ENCODE data around the gene ATP11B. TPM values are rescaled to one million over a fixed set of nuclear protein-coding genes. Genes with fewer than 3 reads are reported as not detected.
A peak's percentile ranks its signal among the peaks of the same experiment; 100 is the strongest.

The ATP11B gene
- total RNA-seq, 4 donors from 2014 or later, result 117 to 219 (median 134) TPM

DNA sequence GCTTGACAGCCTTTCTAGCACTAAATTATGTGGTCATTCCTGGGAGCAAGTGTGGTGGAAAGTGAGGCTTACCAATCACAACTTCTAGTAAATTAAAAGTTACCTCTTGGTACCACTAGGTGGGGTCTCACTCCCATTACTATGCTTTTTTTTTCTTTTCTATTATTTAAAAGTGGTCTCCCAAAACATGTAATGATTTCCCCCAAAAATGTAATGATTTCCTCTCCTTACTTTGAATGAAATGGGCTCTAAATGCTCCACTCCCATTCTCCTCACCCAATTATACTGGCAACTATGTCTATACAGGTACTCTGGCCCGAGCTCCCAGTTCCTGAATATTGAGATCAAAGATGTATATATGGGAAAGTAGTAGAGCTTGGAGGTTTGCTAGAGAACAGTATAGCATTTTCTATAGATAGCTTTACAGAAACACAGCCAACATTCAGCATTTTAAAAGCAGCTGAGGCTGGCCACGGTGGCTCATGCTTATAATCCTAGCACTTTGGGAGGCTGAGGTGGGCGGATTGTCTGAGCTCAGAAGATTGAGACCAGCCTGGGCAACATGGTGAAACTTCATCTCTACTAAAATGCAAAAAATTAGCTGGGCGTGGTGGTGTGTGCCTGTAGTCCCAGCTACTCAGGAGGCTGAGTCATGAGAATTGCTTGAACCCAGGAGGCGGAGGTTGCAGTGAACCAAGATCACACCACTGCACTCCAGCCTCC is 116.2 kb downstream of the ATP11B start:
- no peak overlapping the region for H3K27ac ChIP-seq
- DNase-seq, result no peak
- WGBS, 2 donors (ENCODE audit: low coverage in 1 of 2), result 96% methylated on average over 3 to 5 of the region's 5 CpGs
- in situ Hi-C loops (cut with MboI; ENCODE audit: low pct_ligation_motif_present in 1 of 4, low pct_unique_long_range_greater_than_20kb in 1 of 4, low sequenced_read_pairs in 3 of 4), result no loop called here
- intact Hi-C loops (cut with DNase I; ENCODE audit: low total_unique reads), result no loop called here
- no peaks in the 10 kb centered on the region for H3K4me1 ChIP-seq
- peaks cover 0 to 15% (median 6%) of the 10 kb centered on the region in 4 donors for H3K36me3 ChIP-seq
- no peaks in the 10 kb centered on the region for H3K9me3 ChIP-seq
- no peaks in the 10 kb centered on the region for H3K27me3 ChIP-seq
- H3K4me3 ChIP-seq, result no peak overlapping the region
- no peak for TF ChIP-seq POLR2A (IDR thresholded peaks at IDR 0.05)
- TF ChIP-seq, protein P1, sequence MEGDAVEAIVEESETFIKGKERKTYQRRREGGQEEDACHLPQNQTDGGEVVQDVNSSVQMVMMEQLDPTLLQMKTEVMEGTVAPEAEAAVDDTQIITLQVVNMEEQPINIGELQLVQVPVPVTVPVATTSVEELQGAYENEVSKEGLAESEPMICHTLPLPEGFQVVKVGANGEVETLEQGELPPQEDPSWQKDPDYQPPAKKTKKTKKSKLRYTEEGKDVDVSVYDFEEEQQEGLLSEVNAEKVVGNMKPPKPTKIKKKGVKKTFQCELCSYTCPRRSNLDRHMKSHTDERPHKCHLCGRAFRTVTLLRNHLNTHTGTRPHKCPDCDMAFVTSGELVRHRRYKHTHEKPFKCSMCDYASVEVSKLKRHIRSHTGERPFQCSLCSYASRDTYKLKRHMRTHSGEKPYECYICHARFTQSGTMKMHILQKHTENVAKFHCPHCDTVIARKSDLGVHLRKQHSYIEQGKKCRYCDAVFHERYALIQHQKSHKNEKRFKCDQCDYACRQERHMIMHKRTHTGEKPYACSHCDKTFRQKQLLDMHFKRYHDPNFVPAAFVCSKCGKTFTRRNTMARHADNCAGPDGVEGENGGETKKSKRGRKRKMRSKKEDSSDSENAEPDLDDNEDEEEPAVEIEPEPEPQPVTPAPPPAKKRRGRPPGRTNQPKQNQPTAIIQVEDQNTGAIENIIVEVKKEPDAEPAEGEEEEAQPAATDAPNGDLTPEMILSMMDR (IDR thresholded peaks at IDR 0.05), result peak; percentile 27 to 44 (median 28)

DNA sequence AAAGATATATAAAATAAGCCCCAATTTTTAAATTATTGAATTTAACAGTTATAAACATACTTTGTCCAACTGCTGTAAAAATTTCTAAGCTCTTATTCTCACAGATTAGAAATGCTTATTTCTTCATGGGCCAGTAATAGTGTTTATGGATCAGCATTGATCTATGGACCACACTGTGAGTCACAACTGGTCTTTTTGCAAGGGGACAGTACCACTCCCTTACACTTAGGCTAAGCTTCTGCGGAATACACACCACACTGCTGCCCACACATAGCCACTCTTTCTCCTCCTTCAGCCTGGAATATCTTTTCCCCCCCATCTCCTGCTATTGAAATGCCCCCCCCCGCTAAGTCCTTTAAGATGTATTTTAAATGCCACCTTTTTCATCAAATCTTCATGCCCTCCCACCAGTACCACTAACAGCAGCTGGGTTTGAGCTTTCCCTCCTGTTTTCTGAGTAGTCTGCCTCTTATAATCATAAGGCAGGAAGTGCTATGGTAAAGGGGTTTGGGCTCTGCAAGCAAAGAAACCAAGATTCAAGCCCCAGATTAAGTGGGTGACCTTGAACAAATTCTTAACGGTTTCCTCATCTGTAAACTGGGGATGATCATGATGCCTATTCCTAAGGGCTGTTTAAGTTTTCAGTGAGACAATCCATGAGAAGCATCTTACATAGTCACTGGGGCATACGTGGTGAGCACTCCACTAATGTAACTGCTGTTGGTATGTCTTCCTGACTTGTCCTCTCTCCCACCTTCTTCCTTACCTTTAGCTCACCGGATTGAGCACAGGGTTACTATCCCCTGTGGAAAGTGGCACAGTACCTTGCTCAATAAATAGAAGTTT is 117.9 kb downstream of the ATP11B start:
- in situ Hi-C loops (cut with MboI; ENCODE audit: low pct_ligation_motif_present in 1 of 4, low pct_unique_long_range_greater_than_20kb in 1 of 4, low sequenced_read_pairs in 3 of 4), result no loop called here
- H3K27ac ChIP-seq, result no peak overlapping the region
- TF ChIP-seq POLR2AphosphoS5 (IDR thresholded peaks at IDR 0.05) (no peak), POLR2A (IDR thresholded peaks at IDR 0.05) (no peak), EP300 (IDR thresholded peaks at IDR 0.05; ENCODE audit: low read depth) (no peak)
- TF ChIP-seq, protein P1 (IDR thresholded peaks at IDR 0.05), result no peak
- no peaks in the 10 kb centered on the region for H3K9me3 ChIP-seq
- no peak overlapping the region for H3K4me3 ChIP-seq
- peaks cover 0 to 15% (median 4%) of the 10 kb centered on the region in 4 donors for H3K36me3 ChIP-seq
- 87 to 89% methylated on average over 4 to 5 of the region's 5 CpGs for WGBS, 2 donors (ENCODE audit: low coverage in 1 of 2)
- DNase-seq, result no peak
- no peaks in the 10 kb centered on the region for H3K4me1 ChIP-seq
- H3K27me3 ChIP-seq, result no peaks in the 10 kb centered on the region
- intact Hi-C loops (cut with DNase I; ENCODE audit: low total_unique reads), result no loop called here

DNA sequence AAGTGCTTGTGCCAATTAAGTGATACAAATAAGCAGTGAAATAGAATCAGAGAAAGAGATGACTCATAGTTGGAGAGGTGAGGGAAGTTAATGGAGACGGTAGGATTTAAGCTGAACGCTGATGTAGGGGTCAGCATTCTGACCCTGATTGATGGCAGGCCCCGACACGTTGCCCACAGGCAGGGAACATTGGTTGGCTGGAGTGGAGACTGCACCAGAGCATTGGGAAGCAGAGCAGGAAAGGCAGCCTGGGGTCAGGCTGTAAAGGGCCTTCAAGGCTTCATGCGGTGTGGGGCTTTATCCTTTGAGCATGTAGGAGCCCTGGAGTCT is 118.4 kb downstream of the ATP11B start:
- intact Hi-C loops (cut with DNase I; ENCODE audit: low total_unique reads) (no loop called here), in situ Hi-C loops (cut with MboI; ENCODE audit: low pct_ligation_motif_present in 1 of 4, low pct_unique_long_range_greater_than_20kb in 1 of 4, low sequenced_read_pairs in 3 of 4) (no loop called here)
- DNase-seq, result no peak
- no peaks in the 10 kb centered on the region for H3K9me3 ChIP-seq
- H3K4me1 ChIP-seq, result no peaks in the 10 kb centered on the region
- H3K4me3 ChIP-seq, result no peak overlapping the region
- TF ChIP-seq POLR2A (IDR thresholded peaks at IDR 0.05), result no peak
- TF ChIP-seq EP300 (IDR thresholded peaks at IDR 0.05; ENCODE audit: low read depth), result no peak
- TF ChIP-seq, protein P1 (IDR thresholded peaks at IDR 0.05), result no peak
- H3K27ac ChIP-seq, result no peak overlapping the region
- H3K27me3 ChIP-seq, result no peaks in the 10 kb centered on the region
- H3K36me3 ChIP-seq, result peaks cover 0 to 9% (median 2%) of the 10 kb centered on the region in 4 donors
- WGBS, 2 donors (ENCODE audit: low coverage in 1 of 2), result 62 to 79% methylated on average over 4 to 5 of the region's 5 CpGs

DNA sequence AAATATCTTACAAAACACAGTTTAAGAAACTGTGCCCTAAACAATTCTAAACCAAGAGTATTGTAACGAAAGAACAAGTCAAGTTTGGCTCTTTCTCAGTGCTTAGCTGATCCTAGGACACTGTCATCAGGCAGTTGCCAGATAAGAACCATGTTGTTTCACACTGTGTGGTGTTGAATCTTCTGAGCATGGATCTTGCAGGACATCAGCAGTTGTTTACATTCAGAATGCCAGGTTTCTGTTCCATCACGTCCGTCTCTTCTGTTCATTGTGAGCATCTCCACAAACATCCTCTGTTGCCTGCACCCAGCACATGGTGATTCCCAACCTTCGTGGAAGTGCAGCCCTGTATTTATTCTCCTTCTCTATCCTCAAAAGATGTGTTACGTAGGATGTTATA is 119.2 kb downstream of the ATP11B start:
- in situ Hi-C loops (cut with MboI; ENCODE audit: low pct_ligation_motif_present in 1 of 4, low pct_unique_long_range_greater_than_20kb in 1 of 4, low sequenced_read_pairs in 3 of 4) (no loop called here), intact Hi-C loops (cut with DNase I; ENCODE audit: low total_unique reads) (no loop called here)
- H3K4me1 ChIP-seq, result no peaks in the 10 kb centered on the region
- TF ChIP-seq, protein P1 (IDR thresholded peaks at IDR 0.05), result no peak
- no peak for TF ChIP-seq POLR2AphosphoS5 (IDR thresholded peaks at IDR 0.05)
- TF ChIP-seq EP300 (IDR thresholded peaks at IDR 0.05; ENCODE audit: low read depth), result no peak
- TF ChIP-seq POLR2A (IDR thresholded peaks at IDR 0.05), result no peak
- H3K27me3 ChIP-seq, result no peaks in the 10 kb centered on the region
- DNase-seq, result no peak
- WGBS, 2 donors (ENCODE audit: low coverage in 1 of 2), result 73 to 85% methylated on average over 5 of the region's 5 CpGs
- peaks cover 0 to 8% (median 2%) of the 10 kb centered on the region in 4 donors for H3K36me3 ChIP-seq
- no peak overlapping the region for H3K4me3 ChIP-seq
- no peak overlapping the region for H3K27ac ChIP-seq
- H3K9me3 ChIP-seq, result no peaks in the 10 kb centered on the region

All from transverse colon (tissue), 4 donors.